NCI-H460 (cell line): Measurements from ENCODE around the gene GRM2. TPM values are rescaled to one million over a fixed set of nuclear protein-coding genes. Genes with fewer than 3 reads are reported as not detected.

Experiments used
- DNase-seq: peaks from one replicate; pipeline ENCODE4 v3.0.0-alpha.2; 2016; ENCODE audit warnings: low read depth; ENCODE audit errors: extremely low read depth
- polyA plus RNA-seq: library from polyadenylated mRNA; depleted of rRNA; stranded (reverse); fragments of >200 nt; gene quantifications from 2 replicates; pipeline ENCODE4 v1.2.3, GENCODE V29; 2014; cell fraction: nucleus; rRNA removed
- total RNA-seq: library from RNA; depleted of rRNA; stranded (reverse); fragments of >200 nt; shearing (Covaris generic); gene quantifications from 2 replicates; pipeline ENCODE4 v1.2.3, GENCODE V29; 2014; rRNA removed

GRM2 gene
- 0.06 and 0.15 TPM in 2 replicates for total RNA-seq
- polyA plus RNA-seq: not detected in 2 replicates

GRCh38 chr3:51706788-51707731, at the start of gene GRM2:
Gene GRM2 (plus strand): TSS chr3:51707068. CDS start chr3:51708984, 1,916 bp downstream.
- peak; percentile 79 for DNase-seq

DNA sequence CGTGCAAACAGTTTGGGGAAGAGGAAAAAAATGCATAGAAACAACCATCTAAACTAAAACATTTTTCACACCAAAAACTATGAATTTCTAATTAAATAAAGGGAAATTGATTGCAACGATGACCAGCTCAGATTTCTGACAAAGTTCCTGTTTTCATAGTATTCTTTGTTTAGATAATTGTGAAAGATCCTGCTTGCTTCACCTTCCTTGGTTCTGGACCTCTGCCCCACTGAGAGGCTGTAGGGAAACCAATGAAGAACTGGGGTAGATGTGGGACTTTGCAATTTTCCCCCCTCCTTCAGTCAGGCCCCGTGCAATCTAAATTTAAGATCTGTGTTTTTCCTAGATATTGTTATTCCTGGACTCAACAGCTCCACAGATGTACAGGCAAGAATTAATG, 49.6 kb upstream of the GRM2 start:
- no peak for DNase-seq

DNA sequence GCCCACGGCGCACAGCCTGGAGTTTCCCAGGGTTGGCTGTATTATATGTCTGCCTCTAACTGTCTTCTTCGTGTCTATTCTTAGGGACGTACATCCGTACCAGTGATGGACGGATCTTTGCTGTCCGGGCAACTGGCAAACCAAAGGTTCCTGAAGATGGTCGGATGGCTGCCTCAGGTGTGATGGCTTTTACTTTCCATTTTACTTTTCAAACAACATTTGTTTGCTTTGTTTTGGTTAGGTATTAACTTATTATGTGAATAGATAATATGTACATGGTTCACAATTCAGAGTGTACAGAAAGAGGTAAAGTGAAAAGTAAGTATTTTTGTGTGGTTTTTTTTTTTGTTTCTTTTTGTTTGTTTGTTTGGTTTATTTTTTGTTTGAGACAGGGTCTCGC, 46.9 kb upstream of the GRM2 start:
- DNase-seq: no peak

GRCh38 chr3:51662456-51662855, 44.4 kb upstream of the GRM2 start:
- no peak for DNase-seq

DNA sequence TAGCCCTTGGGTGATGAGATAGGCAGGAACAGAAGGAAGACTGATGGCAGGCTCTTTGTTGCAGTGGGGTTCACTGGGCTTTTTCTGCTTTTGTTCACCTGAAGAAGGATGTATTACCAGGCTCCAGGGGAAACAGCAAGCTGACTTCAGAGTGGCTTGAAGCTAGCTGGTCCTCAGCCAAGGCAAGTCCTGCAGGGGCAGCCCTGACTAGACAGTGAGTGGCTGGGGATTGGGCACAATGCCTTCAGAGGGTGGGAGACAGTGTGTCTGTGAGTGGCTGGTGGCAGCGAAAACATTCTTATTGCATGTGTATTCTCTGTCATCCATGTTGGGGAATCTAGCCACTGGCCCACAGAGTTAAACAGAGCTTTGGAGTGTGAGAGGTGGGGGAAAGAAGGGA, 38.1 kb upstream of the GRM2 start:
- DNase-seq: no peak

DNA sequence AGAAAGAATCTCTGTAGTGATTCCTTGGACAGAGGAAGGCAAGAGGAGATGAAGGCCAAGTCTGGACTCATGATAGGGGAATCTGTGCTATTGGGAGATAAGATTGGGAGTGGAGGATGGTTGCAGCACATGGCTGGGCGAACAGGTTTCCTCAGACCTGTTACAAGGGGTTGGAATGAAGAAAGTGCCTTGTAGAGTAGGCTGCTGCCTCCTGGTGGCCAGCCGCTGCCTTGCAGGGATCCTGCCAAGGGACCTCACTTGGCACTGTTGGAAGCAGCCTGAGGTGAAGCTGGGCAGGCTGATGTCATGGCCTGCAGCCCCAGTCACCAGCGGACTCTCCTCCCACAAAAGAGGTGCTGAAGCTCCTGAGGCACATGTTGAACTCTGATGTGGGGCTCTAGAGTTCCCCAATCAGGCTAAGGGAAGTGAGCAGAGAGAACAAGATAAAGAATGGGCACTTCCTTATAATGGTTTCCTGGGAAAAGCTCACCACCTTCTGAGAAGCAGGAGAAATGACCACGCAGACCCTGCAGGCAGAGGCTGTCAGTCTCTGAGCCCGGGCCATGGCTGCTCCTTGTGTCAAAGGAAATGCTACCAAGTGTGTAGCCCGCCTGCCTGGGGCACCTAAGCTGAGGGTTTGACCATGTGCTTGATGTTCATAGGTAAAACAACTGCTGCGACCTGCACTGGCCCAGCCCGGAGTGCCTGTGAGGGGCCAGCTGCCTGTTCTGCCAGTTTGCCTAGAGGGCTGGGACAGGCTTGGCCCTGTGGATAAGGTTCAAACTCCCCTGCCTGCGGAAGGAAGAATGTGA, 37.4 kb upstream of the GRM2 start:
- DNase-seq: peak; percentile 67

GRCh38 chr3:51670053-51670822, 36.6 kb upstream of the GRM2 start:
- DNase-seq: no peak

DNA sequence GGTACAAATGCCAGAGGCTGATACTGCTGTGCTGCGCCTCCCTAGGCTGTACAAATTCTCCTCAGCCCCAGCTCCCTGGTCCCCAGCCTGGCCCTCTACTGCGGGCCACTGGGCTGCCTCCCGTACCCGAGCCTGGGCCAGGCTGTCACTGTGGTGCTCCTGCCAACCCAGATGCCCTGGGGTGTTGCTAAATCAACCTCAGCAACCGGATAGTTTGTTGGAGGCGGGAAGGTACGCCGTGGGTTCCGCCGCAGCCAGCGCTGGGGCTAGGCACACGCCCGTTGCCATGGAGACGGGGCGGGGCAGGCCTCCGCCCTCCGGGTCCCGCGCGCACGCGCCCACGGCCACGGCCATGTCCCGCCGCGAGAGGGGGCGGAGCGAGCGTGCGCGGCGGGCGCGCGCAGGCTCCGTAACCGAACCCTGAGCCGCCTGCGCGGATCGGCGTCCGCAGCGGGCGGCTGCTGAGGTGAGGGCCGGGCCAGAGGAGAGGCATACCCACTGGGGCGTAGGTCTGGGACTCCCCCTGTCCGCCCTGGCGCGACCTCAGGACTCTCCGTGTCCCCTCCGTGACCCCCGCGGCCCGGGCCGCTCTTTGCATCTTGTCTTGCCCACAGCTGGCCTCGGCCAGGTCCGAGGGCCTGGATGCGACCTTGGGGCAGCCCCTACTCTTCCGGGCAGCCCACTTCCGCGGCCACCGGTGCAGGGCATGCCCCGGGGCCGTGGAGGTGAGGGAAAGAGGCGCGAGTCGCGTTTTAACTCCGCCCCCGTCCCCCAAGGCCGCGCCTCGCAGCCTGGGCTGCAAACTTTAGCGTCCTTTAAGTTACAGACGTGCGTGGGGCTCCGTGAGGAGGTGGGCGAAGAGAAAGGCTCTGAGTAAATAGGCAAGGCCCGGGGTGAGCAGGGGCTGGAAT, 35.8 kb upstream of the GRM2 start, which contains the start of gene TEX264:
Gene TEX264, plus strand, starts transcription at position 430 of the 911 bp plus-strand sequence. CDS start 3,053 bp downstream, outside the sequence.
- peak; percentile 71 for DNase-seq

GRCh38 chr3:51671734-51672475, 35.0 kb upstream of the GRM2 start:
- DNase-seq: peak; percentile 31

DNA sequence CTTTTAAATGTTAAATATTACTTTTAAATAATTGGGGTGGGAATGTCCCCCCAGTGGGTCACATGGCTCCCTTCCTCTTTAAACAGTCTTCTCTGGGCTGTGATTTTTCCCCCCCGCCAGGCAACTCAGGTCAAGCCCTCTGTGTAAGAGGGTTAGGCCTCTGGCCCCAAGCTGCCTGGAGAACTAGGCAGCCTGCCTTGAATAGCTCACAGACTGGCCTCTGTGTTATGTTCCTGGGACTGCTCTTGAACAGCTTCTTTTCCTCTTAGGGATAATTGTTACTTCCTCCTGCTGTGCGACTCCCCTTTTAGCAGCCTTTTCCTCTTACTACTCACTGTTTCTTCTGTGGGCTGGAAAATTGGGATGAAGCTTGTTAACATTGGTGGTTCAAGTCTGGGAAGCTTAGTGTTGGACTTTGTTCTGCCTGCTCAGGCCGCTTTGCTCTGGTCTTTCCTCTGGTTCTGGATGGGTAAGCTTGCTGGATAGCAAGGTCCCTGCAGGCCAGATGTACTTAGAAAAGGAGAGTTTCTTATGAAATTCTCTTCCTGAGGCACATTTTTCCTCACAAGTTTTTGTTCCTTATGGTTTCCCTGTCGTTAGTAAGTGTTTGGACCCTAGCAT, 33.6 kb upstream of the GRM2 start:
- no peak for DNase-seq

GRCh38 chr3:51673802-51674654, 32.8 kb upstream of the GRM2 start:
- DNase-seq: no peak

DNA sequence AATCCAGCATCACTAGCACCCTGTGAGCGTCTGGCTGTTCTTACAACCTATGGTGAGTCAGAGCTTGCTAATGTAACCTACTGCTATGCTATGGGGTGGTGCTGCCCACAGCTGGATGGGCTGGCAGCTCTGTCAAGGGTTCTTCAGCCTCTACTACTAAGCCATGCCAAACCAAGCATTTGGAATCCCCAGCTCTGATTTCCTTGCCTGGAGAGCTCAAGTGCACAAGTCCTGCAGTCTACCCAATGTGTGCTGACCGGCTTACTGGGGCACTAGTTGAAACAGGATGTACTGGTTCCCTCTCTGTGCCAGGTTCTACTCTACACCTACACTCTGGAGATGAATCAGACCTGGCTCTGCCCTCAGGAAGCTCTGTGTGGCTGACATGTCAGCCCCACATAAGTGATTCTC, 31.7 kb upstream of the GRM2 start:
- no peak for DNase-seq

GRCh38 chr3:51676102-51676640, 30.7 kb upstream of the GRM2 start:
- no peak for DNase-seq

DNA sequence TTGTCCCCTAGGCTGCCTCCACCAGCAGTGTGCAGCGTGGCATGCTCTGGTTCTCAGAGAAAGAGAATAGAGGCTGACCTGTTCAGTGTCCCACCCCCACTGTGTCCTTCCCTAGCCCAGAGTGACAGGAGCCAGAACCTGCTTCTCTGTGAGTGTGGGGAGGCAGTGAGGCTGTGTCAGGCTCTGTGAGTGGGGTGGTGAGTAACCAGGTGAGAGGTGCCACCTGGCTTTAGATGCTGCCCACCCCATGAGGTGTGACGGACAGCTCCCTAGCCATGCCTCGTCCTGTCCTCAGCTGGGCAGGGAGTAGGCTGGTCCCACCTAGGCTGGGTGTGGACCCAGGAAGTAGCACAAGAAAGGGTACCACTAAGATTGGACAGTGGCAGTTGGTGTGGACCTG, 29.5 kb upstream of the GRM2 start:
- DNase-seq: no peak

- no peak for DNase-seq
Observed at GRCh38 chr3:51678186-51678585, 28.7 kb upstream of the GRM2 start.

- no peak for DNase-seq
Observed at GRCh38 chr3:51678641-51679040, 28.2 kb upstream of the GRM2 start.

DNA sequence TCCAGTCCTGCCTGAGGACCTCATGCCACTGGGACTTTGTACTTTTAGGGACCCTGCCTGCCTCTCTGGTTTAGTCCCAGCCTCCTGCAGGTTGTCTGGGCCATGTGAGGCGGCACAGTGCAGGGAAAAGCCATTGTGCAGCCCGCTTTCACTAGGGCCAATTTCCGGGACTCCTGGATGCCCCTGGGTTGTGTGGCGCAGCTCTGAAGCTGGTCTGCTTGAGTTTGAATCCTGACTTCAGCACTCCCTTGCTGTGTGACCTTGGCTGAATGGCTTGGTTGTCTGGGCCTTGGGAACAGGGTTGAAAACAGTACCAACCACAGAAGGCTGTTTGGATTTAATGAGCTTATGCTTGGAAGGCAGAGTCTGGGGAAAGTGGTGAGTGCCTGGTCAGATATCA, 27.6 kb upstream of the GRM2 start:
- no peak for DNase-seq
